GM12875 (cell line): ENCODE measurements around the gene RPS26.
"Not testable (repeated sequence)": the region's sequence is repeated elsewhere in the genome, so short reads cannot be mapped to it uniquely, and the experiment has no call there.

Experiments
- H3K4me3 ChIP-seq: one replicate; pipeline ENCODE4 v1.5.1; 2011; ENCODE audit warnings: low read depth, low read length, control low read depth
- CTCF ChIP-seq: IDR thresholded peaks from 2 replicates; pipeline ENCODE4 v1.5.1; 2011; ENCODE audit warnings: low read depth, mild to moderate bottlenecking, control low read depth, inconsistent platforms, low read length, moderate library complexity, borderline replicate concordance; ENCODE audit not compliant: insufficient read depth

RPS26 gene

GRCh38 chr12:56071648-56072047 is 29.9 kb downstream of the RPS26 start:
- no peak for TF ChIP-seq CTCF
- H3K4me3 ChIP-seq: no peak overlapping the region

DNA sequence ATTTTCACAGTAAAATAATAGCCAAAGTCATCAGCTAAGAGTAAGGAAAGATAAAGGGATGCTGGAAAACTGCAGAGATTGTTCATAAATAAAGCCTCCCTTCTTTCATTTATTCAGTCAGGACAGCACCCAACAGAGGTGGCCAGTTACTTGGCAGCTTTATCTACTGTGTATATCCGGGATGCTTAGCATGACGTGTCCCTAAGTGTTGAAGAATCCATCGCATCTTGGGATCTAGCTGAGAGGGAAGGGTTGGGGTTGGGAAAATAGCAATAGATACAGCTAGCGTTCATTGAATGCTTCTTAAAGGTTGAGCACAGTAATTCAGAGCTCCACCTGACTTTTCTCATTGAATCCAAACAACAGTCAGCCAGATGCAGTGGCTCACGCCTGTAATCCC is 32.7 kb downstream of the RPS26 start:
- no peak overlapping the region for H3K4me3 ChIP-seq
- TF ChIP-seq CTCF: no peak

GRCh38 chr12:56077966-56078365 is 36.2 kb downstream of the RPS26 start:
- H3K4me3 ChIP-seq: not testable (repeated sequence)

GRCh38 chr12:56078427-56078826 is 36.7 kb downstream of the RPS26 start:
- no peak for TF ChIP-seq CTCF
- H3K4me3 ChIP-seq: no peak overlapping the region

GRCh38 chr12:56078931-56079722 is 37.4 kb downstream of the RPS26 start:
- peak overlapping the region; percentile 41 for H3K4me3 ChIP-seq
- TF ChIP-seq CTCF: peak; percentile 74

GRCh38 chr12:56079723-56080555 is 38.2 kb downstream of the RPS26 start, which contains the start of gene ERBB3:
TSS of gene ERBB3 (plus strand) at chr12:56080165. CDS start at chr12:56080301, 136 bp downstream.
- H3K4me3 ChIP-seq: peak within 1 kb of the TSS; percentile 41
- no peak for TF ChIP-seq CTCF

DNA sequence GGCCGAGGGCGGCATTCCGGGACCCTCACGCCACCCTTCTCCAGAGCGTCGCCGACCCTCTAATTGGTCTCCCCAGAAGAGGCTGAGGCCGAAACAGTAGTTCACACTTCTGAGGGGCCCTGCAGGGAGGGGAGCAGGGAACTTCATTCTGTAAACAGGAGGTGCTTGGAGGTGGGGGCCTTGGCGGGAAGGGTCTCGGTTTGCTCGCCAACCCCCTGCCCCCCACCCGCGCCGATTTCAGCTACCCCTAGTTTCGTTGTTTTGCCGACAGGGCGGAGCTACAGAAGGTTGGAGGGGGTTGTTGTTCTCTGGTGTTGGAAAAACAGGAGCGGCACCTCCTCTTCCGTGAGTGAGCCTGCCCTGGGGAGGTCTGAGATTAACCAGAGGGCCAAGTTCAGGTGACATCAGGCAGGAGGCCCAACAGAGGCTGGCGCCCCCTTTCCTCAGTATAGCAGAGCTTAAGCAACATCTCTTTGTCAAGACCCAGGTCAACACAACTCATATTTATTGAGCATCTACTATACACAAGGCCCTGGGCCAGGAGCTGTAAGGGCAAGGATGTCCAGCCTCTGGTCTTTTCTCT is 38.9 kb downstream of the RPS26 start:
- TF ChIP-seq CTCF: no peak
- no peak overlapping the region for H3K4me3 ChIP-seq
